ENCODE measurements around the gene CSNK1D. TPM values are rescaled to one million over a fixed set of nuclear protein-coding genes. Genes with fewer than 3 reads are reported as not detected.

CSNK1D gene
- total RNA-seq, 1 donor from 2014 or later, result 127 TPM

DNA sequence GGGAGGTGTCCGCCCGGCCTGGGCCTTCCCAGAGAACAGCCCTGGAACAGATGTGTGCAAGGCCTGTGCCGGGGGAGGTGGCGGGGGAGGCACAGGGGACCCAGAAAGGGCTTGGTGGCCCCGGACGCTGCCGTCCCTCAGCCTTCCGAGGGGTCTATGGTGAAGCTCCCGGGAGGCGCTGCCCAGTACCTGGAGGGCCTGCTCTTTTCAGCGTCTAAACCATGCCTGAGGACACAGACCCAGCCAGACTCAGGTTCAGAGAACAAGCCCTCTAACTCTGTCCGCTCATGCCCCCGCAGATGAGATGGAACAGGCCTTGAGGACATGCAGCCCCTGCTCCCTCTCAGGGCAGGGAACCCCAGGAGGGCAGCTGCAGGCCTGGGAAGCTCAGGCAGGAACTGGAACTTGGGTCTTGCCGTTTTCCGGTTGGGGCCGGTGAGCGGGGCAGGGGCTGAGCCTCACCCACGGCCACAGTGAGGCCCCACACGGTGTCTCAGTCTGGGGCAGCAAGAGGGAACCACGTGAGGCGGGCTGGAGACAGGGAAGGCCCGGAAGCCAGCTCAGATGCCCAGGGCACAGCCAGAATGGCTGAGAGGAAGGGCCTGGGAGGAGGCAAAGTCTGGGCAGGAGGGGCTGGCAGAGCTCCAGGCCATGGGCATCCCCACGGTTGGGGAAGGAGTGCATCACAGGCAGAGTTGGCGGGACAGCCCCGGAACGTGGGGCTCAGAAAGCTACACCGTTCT is 32.1 kb downstream of the CSNK1D start:
- intact Hi-C loops (cut with micrococcal nuclease), result no loop called here

DNA sequence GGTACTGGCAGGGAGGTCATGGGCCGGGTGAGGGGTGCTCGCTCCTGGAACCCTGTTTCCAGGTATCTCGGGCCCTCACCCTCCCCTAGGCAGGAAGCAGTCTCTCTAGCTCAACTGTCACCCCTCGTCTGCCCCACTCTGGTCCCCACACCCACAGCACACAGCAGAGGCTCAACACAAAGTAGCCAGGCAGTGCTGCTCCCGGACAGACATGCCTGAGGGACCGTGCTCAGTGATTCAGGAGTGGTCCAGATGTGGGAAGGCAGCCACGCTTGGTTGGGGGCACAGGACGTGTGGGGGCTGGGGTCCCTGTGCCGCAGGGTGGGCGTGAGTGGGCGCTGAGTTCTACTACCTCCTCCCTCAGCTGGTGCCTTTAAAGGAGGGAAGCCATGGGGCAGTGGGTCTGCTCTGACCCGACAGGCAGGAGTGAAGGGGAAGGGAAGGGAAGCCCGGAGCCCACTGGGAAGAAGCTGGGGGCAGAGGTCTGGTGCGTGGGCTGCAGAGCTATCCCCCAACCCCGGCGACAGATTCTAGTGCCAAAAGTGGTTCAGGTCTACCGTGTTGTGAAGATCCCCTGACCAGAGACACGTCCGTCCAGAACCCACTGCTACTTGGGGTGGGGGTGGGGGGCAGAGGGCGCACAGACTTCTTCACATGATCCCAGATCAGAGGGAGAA is 32.9 kb downstream of the CSNK1D start:
- intact Hi-C loops (cut with micrococcal nuclease), result no loop called here

- intact Hi-C loops (cut with micrococcal nuclease), result loop anchor here (2.0 to 10.0 kb wide), 2 partner anchors 33 to 175 kb away; partner anchors contain the start of genes CSNK1D, HEXD and OGFOD3
These were observed 33.5 kb downstream of the CSNK1D start for GRCh38 chr17:82239926-82240505.

- intact Hi-C loops (cut with micrococcal nuclease), result loop anchor here (2.0 to 10.0 kb wide), 2 partner anchors 33 to 175 kb away; partner anchors contain the start of genes CSNK1D, HEXD and OGFOD3
These were observed 34.0 kb downstream of the CSNK1D start for GRCh38 chr17:82239401-82239925.

DNA sequence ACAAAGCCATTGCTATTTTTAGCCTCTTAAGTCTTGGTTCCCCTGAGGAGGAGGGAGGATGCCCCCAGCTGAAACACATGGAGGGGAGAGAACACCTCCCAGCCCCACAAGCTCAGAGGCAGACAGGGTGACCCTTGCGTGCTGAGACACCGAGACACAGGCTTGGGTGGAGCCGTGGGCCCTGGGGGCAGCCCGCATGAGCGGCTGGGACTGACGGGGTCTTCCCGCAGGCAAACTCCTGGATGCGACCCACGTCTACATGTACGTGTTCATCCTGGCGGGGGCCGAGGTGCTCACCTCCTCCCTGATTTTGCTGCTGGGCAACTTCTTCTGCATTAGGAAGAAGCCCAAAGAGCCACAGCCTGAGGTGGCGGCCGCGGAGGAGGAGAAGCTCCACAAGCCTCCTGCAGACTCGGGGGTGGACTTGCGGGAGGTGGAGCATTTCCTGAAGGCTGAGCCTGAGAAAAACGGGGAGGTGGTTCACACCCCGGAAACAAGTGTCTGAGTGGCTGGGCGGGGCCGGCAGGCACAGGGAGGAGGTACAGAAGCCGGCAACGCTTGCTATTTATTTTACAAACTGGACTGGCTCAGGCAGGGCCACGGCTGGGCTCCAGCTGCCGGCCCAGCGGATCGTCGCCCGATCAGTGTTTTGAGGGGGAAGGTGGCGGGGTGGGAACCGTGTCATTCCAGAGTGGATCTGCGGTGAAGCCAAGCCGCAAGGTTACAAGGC is 34.9 kb downstream of the CSNK1D start:
- intact Hi-C loops (cut with micrococcal nuclease), result loop anchor here (2.0 to 10.0 kb wide), 2 partner anchors 34 to 176 kb away; partner anchors contain the start of genes CSNK1D, HEXD and OGFOD3

- intact Hi-C loops (cut with micrococcal nuclease), result loop anchor here (2.0 to 10.0 kb wide), 2 partner anchors 35 to 177 kb away; partner anchors contain the start of genes CSNK1D, HEXD and OGFOD3
These were observed 35.6 kb downstream of the CSNK1D start for GRCh38 chr17:82237746-82238471.

GRCh38 chr17:82237083-82237745 is 36.3 kb downstream of the CSNK1D start:
- intact Hi-C loops (cut with micrococcal nuclease), result loop anchor here (10.0 kb wide), 1 partner anchor 178 kb away; the partner anchor contains the start of genes HEXD and OGFOD3

- intact Hi-C loops (cut with micrococcal nuclease), result loop anchor here (1.0 to 10.0 kb wide), 2 partner anchors 85 to 178 kb away; partner anchors contain the start of genes HEXD and OGFOD3
These were observed 37.1 kb downstream of the CSNK1D start for GRCh38 chr17:82236142-82236971.

- intact Hi-C loops (cut with micrococcal nuclease), result loop anchor here (1.0 to 10.0 kb wide), 2 partner anchors 86 to 179 kb away; partner anchors contain the start of genes HEXD and OGFOD3
These were observed 37.7 kb downstream of the CSNK1D start for GRCh38 chr17:82235775-82236141.

GRCh38 chr17:82235056-82235774 is 38.3 kb downstream of the CSNK1D start:
- intact Hi-C loops (cut with micrococcal nuclease), result loop anchor here (10.0 kb wide), 1 partner anchor 180 kb away; the partner anchor contains the start of genes HEXD and OGFOD3

GRCh38 chr17:82234211-82235055 is 39.1 kb downstream of the CSNK1D start:
- intact Hi-C loops (cut with micrococcal nuclease), result loop anchor here (10.0 kb wide), 1 partner anchor 180 kb away; the partner anchor contains the start of genes HEXD and OGFOD3

DNA sequence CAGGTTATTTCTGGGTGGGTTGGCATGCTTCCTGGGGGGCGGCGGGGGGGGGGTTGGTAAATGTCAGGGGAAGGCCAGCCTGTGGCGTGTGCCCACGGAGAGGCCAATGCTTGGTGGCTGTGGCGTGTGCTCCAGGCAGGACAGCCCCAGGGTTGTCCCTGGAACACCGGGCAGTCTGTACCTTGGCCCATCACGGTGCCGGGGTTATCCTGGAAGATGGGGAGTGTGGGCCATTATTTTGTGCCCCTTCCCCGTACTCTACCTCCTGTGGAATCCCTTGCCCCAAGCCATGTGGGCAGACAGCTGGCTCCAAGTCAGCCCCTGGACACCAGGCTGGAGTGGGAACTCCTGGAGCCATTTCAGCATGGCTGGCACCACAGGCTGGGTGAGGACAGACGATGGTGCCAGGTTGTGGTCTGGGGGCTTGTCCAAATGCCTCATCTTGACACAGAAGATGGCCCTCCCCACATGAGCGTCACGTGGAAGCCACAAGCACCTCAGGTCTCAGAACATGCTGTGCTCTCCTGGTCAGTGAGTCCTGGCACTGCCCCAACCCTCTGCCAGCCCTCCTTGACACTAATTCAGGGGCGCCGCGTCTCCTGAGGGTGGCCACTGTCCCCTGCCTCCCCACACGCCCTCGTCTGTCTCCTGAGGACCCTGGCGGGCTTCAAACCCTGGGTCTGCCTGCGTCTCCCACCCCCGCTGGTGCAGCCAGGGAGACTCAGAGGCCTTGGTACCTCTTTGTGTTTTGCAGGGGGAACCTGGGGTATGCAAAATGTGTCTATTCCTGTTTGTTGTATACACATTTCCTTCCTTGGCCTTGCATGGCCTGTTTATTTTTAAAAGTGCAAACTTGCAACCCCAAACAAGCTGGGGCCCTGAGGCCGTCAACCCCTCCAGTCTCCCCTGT is 40.4 kb downstream of the CSNK1D start:
- intact Hi-C loops (cut with micrococcal nuclease), result loop anchor here (10.0 kb wide), 1 partner anchor 182 kb away; the partner anchor contains the start of genes HEXD and OGFOD3

DNA sequence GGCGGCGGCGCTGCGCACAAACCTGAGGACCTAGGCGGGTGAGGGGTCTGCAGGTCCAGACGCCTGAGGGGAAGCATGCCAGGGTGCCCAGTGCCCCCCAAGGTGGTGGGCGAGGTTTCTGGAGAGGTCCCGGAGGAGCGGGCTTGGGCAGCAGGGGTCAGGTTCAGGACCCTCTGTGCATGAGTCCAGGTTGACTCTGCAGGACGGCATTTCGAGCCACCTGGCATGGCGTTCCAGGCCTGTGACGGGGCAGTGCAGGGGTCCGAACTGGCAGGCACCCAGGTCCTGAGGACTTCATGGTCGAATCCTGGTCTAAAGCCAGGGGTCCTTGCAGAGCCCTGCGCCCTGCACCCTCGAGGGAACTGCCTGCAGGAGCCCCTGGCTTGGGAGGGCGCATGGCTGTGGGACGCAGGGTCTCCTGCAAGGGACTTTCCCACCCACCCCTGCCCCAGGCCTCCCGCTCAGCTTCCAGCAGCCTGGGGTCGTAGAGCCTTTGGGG is 41.1 kb downstream of the CSNK1D start:
- intact Hi-C loops (cut with micrococcal nuclease), result loop anchor here (10.0 kb wide), 1 partner anchor 182 kb away; the partner anchor contains the start of genes HEXD and OGFOD3

- intact Hi-C loops (cut with micrococcal nuclease), result loop anchor here (10.0 kb wide), 1 partner anchor 183 kb away; the partner anchor contains the start of genes HEXD and OGFOD3
These were observed 41.8 kb downstream of the CSNK1D start for GRCh38 chr17:82231562-82232321.

- intact Hi-C loops (cut with micrococcal nuclease), result loop anchor here (10.0 kb wide), 1 partner anchor 184 kb away; the partner anchor contains the start of genes HEXD and OGFOD3
These were observed 42.3 kb downstream of the CSNK1D start for GRCh38 chr17:82231312-82231561.
